ENCODE results near the gene CBL.

DNA sequence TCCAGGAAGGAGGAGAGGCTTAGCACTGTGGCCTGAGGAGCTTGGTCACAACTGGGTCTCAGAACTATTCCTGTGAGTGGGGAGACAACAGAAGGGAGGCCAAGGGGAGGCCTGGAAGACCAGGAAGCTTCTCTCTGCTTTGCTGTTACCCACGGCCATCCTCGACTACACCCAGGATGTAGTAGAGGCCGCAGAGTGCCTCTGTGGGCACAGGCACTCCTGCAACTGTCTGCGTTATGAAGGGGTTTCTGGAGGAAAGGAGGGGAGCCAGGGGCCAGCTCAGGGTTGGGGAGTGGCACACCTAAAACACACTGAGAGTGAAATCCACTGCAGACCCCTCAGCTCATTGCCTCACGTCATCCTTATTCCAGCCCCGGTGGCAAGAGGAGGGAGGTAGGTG is 144.2 kb downstream of the CBL start:
- TF ChIP-seq CEBPB (IDR thresholded peaks at IDR 0.05) (no peak), YY1 (IDR thresholded peaks at IDR 0.05; ENCODE audit: low read depth) (no peak), EGR1 (IDR thresholded peaks at IDR 0.05) (no peak), EP300 (IDR thresholded peaks at IDR 0.05; ENCODE audit: borderline replicate concordance) (no peak), NFIC (IDR thresholded peaks at IDR 0.05) (no peak), CREB1 (IDR thresholded peaks at IDR 0.05; ENCODE audit: low read depth) (no peak), RAD21 (IDR thresholded peaks at IDR 0.05; ENCODE audit: low read depth) (no peak), TAF1 (IDR thresholded peaks at IDR 0.05; ENCODE audit: low read depth) (no peak), TEAD4 (IDR thresholded peaks at IDR 0.05) (no peak)
- TF ChIP-seq, protein P1, sequence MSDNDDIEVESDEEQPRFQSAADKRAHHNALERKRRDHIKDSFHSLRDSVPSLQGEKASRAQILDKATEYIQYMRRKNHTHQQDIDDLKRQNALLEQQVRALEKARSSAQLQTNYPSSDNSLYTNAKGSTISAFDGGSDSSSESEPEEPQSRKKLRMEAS (IDR thresholded peaks at IDR 0.05), result no peak
- TF ChIP-seq, protein P2, sequence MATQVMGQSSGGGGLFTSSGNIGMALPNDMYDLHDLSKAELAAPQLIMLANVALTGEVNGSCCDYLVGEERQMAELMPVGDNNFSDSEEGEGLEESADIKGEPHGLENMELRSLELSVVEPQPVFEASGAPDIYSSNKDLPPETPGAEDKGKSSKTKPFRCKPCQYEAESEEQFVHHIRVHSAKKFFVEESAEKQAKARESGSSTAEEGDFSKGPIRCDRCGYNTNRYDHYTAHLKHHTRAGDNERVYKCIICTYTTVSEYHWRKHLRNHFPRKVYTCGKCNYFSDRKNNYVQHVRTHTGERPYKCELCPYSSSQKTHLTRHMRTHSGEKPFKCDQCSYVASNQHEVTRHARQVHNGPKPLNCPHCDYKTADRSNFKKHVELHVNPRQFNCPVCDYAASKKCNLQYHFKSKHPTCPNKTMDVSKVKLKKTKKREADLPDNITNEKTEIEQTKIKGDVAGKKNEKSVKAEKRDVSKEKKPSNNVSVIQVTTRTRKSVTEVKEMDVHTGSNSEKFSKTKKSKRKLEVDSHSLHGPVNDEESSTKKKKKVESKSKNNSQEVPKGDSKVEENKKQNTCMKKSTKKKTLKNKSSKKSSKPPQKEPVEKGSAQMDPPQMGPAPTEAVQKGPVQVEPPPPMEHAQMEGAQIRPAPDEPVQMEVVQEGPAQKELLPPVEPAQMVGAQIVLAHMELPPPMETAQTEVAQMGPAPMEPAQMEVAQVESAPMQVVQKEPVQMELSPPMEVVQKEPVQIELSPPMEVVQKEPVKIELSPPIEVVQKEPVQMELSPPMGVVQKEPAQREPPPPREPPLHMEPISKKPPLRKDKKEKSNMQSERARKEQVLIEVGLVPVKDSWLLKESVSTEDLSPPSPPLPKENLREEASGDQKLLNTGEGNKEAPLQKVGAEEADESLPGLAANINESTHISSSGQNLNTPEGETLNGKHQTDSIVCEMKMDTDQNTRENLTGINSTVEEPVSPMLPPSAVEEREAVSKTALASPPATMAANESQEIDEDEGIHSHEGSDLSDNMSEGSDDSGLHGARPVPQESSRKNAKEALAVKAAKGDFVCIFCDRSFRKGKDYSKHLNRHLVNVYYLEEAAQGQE (IDR thresholded peaks at IDR 0.05; ENCODE audit: low read depth), result no peak

All from Ishikawa (cell line).